ENCODE results near the gene HFM1. TPM values are rescaled to one million over a fixed set of nuclear protein-coding genes. Genes with fewer than 3 reads are reported as not detected.
A peak's percentile ranks its signal among the peaks of the same experiment; 100 is the strongest.
"Not testable (repeated sequence)": the region's sequence is repeated elsewhere in the genome, so short reads cannot be mapped to it uniquely, and the experiment has no call there.

Gene HFM1, protein sequence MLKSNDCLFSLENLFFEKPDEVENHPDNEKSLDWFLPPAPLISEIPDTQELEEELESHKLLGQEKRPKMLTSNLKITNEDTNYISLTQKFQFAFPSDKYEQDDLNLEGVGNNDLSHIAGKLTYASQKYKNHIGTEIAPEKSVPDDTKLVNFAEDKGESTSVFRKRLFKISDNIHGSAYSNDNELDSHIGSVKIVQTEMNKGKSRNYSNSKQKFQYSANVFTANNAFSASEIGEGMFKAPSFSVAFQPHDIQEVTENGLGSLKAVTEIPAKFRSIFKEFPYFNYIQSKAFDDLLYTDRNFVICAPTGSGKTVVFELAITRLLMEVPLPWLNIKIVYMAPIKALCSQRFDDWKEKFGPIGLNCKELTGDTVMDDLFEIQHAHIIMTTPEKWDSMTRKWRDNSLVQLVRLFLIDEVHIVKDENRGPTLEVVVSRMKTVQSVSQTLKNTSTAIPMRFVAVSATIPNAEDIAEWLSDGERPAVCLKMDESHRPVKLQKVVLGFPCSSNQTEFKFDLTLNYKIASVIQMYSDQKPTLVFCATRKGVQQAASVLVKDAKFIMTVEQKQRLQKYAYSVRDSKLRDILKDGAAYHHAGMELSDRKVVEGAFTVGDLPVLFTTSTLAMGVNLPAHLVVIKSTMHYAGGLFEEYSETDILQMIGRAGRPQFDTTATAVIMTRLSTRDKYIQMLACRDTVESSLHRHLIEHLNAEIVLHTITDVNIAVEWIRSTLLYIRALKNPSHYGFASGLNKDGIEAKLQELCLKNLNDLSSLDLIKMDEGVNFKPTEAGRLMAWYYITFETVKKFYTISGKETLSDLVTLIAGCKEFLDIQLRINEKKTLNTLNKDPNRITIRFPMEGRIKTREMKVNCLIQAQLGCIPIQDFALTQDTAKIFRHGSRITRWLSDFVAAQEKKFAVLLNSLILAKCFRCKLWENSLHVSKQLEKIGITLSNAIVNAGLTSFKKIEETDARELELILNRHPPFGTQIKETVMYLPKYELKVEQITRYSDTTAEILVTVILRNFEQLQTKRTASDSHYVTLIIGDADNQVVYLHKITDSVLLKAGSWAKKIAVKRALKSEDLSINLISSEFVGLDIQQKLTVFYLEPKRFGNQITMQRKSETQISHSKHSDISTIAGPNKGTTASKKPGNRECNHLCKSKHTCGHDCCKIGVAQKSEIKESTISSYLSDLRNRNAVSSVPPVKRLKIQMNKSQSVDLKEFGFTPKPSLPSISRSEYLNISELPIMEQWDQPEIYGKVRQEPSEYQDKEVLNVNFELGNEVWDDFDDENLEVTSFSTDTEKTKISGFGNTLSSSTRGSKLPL (N-terminal part only)
- total RNA-seq (not detected), total RNA-seq (0 to 0.51 (median 0.05) reads per million in 29 experiments)
- total RNA-seq (2013), result 0.06 TPM

DNA sequence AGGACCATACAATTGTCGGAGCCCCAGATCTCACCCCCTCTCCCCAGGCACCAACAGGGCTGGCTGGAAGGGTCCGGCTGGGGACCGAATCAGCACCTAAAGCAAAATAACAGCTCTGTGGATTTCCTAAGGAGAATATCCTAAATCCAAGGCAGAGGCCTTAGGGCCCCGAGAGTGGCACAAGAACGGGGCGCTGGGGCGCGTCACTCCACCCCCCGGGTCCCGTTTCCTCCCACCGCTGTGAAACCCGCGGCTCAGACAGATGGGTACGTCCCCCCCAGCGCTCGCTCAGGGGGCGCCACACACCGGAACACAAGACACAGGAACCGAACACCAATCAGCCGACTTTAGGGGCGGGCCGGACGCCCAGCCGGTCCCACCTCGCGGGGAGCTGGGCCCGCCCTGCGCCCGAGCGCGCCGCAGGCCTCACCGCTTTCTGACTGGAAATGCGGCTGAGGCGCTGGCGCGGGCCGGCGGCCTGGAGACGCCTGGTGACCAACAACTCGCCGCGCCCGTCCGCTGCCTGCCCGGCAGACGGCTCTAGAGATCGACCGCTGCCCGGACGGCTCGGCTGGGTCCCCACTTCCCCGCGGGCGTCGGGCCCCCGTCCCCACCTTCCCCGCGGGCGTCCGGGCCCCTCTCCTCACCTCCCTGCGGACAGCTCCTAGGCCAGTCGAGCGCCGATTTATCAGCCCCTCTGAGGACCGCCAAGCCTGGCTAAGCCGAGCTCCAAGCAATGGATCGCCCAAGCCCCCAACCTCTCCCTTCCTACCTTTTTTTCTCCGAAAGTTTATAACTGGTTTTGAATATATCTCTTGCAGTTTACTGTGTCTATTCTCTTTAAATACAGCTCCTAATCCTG lies at the start of gene HFM1:
Gene HFM1, minus strand, starts transcription at position 687 of the 862 bp plus-strand sequence. CDS start 3,755 bp downstream, outside the sequence.
- peak within 1 kb of the TSS; percentile 71 to 77 (median 71) for H3K4me3 Mint-ChIP-seq
- H3K27me3 Mint-ChIP-seq, result peaks cover 38 to 43% of the 10 kb centered on the region in 2 donors
- WGBS (ENCODE audit: insufficient coverage), result 3% methylated on average over 57 of the region's 69 CpGs
- Histone ChIP-seq H3K9me3 (no peaks in the 10 kb centered on the region), H3K27me3 (replicated peaks in 1 of 2; ENCODE audit: control insufficient read depth in 2 of 2, extremely low read depth in 1 of 2, insufficient read depth in 2 of 2, low read length in 1 of 2) (peaks cover 0 to 13% of the 10 kb centered on the region in 2 experiments), H3K4me1 (ENCODE audit: control insufficient read depth in 1 of 2, extremely low read depth in 1 of 2, insufficient read depth in 2 of 2, low read length in 2 of 2) (peaks cover 3 to 11% of the 10 kb centered on the region in 2 experiments), H3K4me3 (ENCODE audit: control insufficient read depth in 1 of 2, extremely low read depth in 1 of 2, low read length in 1 of 2) (peak within 1 kb of the TSS; percentile 26 to 61), H3K36me3 (ENCODE audit: control insufficient read depth in 2 of 2, extremely low read depth in 1 of 2, insufficient read depth in 1 of 2, low read length in 1 of 2) (no peaks in the 10 kb centered on the region), H3K27ac (ENCODE audit: low read length) (no peak within 1 kb of the TSS)
- H3K4me1 Mint-ChIP-seq, result peaks cover 6 to 8% (median 7%) of the 10 kb centered on the region in 3 donors
- ChIA-PET POLR2A (no interaction called here), CTCF (interaction anchor here in 1 of 2 donors (1.1 kb wide), 1 partner anchor 238 kb away, joined by 4 read pairs; no protein-coding TSS in a partner anchor)
- DNase-seq (peak; percentile 6 to 67 (median 43)), ATAC-seq (replicated peaks in 1 of 4) (peak; percentile 94 to 100 (median 96))
- H3K9me3 Mint-ChIP-seq, result no peaks in the 10 kb centered on the region
- no peaks in the 10 kb centered on the region for H3K36me3 Mint-ChIP-seq
- H3K27ac Mint-ChIP-seq, result no peak within 1 kb of the TSS

DNA sequence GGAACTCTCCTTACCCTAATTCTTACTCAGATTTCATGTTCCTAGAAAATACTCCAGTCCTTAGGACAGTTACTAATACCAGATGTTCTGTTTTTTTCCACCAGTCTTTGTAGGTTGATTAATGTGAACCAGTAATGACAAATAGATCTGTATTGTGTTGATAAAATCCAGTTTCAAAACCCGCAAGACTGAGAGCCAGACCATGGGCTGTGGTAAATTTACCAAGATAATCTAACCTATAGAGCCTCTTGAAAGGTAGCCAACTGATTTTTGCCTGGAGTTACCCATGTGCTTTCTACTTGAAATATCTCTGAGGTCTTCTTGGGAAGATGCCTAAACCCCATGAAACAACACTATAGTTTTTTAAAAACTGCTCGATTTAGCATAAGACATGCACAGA lies 49.5 kb upstream of the HFM1 start:
- H3K36me3 Mint-ChIP-seq, result no peaks in the 10 kb centered on the region
- Histone ChIP-seq H3K9me3 (no peaks in the 10 kb centered on the region), H3K36me3 (ENCODE audit: control insufficient read depth in 2 of 2, extremely low read depth in 1 of 2, insufficient read depth in 1 of 2, low read length in 1 of 2) (no peaks in the 10 kb centered on the region), H3K27ac (ENCODE audit: low read length) (no peak overlapping the region), H3K4me1 (ENCODE audit: control insufficient read depth in 1 of 2, extremely low read depth in 1 of 2, insufficient read depth in 2 of 2, low read length in 2 of 2) (no peaks in the 10 kb centered on the region), H3K4me3 (ENCODE audit: control insufficient read depth in 1 of 2, extremely low read depth in 1 of 2, low read length in 1 of 2) (no peak overlapping the region), H3K27me3 (replicated peaks in 1 of 2; ENCODE audit: control insufficient read depth in 2 of 2, extremely low read depth in 1 of 2, insufficient read depth in 2 of 2, low read length in 1 of 2) (no peaks in the 10 kb centered on the region)
- CTCF ChIA-PET, result no interaction called here
- DNase-seq (no peak), ATAC-seq (replicated peaks in 1 of 4) (no peak)
- POLR2A ChIA-PET, result no interaction called here
- 80% methylated on average over 1 of the region's 2 CpGs for WGBS (ENCODE audit: insufficient coverage)
- peaks cover 2 to 8% of the 10 kb centered on the region in 2 donors for H3K27me3 Mint-ChIP-seq
- no peak overlapping the region for H3K4me3 Mint-ChIP-seq
- no peak overlapping the region for H3K27ac Mint-ChIP-seq
- no peaks in the 10 kb centered on the region for H3K9me3 Mint-ChIP-seq
- no peaks in the 10 kb centered on the region for H3K4me1 Mint-ChIP-seq

DNA sequence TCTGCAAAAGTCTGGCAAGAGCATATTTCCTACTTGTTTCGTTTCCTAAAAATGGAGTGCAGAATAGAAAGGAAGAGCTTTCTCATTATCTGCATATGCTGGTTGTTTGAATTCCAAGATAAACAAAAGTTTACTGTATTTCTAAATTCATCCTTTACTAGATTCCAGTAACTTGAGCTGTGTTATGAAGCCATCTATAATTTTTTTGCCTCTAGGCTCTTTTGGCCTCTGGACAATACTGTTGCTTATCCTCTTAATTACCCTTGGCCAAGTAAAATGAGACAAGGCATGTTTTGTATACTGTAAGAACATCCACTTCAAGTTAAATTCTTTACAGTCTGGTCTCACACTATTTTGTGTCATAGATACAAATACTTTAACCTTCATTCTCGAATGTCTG lies 45.6 kb upstream of the HFM1 start:
- DNase-seq (no peak), ATAC-seq (replicated peaks in 1 of 4) (no peak)
- H3K9me3 ChIP-seq, result no peaks in the 10 kb centered on the region
- H3K4me1 ChIP-seq (ENCODE audit: control insufficient read depth in 1 of 2, extremely low read depth in 1 of 2, insufficient read depth in 2 of 2, low read length in 2 of 2), result no peaks in the 10 kb centered on the region
- Mint-ChIP-seq H3K27me3 (peaks cover 2 to 8% of the 10 kb centered on the region in 2 donors), H3K27ac (no peak overlapping the region), H3K36me3 (no peaks in the 10 kb centered on the region), H3K4me3 (no peak overlapping the region), H3K9me3 (no peaks in the 10 kb centered on the region), H3K4me1 (no peaks in the 10 kb centered on the region)
- no peaks in the 10 kb centered on the region for H3K27me3 ChIP-seq (replicated peaks in 1 of 2; ENCODE audit: control insufficient read depth in 2 of 2, extremely low read depth in 1 of 2, insufficient read depth in 2 of 2, low read length in 1 of 2)
- WGBS (ENCODE audit: insufficient coverage), result no CpG with 5 or more reads among the region's 2 CpGs
- ChIA-PET POLR2A (no interaction called here), CTCF (interaction anchor here in 1 of 2 donors (1.1 kb wide), 1 partner anchor 9 kb away, joined by 3 read pairs; no protein-coding TSS in a partner anchor)
- no peak overlapping the region for H3K27ac ChIP-seq (ENCODE audit: low read length)
- no peaks in the 10 kb centered on the region for H3K36me3 ChIP-seq (ENCODE audit: control insufficient read depth in 2 of 2, extremely low read depth in 1 of 2, insufficient read depth in 1 of 2, low read length in 1 of 2)
- no peak overlapping the region for H3K4me3 ChIP-seq (ENCODE audit: control insufficient read depth in 1 of 2, extremely low read depth in 1 of 2, low read length in 1 of 2)

GRCh38 chr1:91447782-91448181 lies 43.1 kb upstream of the HFM1 start:
- H3K27me3 ChIP-seq (replicated peaks in 1 of 2; ENCODE audit: control insufficient read depth in 2 of 2, extremely low read depth in 1 of 2, insufficient read depth in 2 of 2, low read length in 1 of 2); ATAC-seq (replicated peaks in 1 of 4); H3K36me3 Mint-ChIP-seq; POLR2A ChIA-PET; H3K36me3 ChIP-seq (ENCODE audit: control insufficient read depth in 2 of 2, extremely low read depth in 1 of 2, insufficient read depth in 1 of 2, low read length in 1 of 2); DNase-seq; CTCF ChIA-PET; H3K9me3 Mint-ChIP-seq; H3K4me1 Mint-ChIP-seq; H3K4me3 ChIP-seq (ENCODE audit: control insufficient read depth in 1 of 2, extremely low read depth in 1 of 2, low read length in 1 of 2); H3K4me1 ChIP-seq (ENCODE audit: control insufficient read depth in 1 of 2, extremely low read depth in 1 of 2, insufficient read depth in 2 of 2, low read length in 2 of 2); H3K27ac ChIP-seq (ENCODE audit: low read length); H3K4me3 Mint-ChIP-seq; H3K27ac Mint-ChIP-seq; H3K9me3 ChIP-seq: not testable (repeated sequence)
- peaks cover 0 to 12% of the 10 kb centered on the region in 2 donors for H3K27me3 Mint-ChIP-seq
- WGBS (ENCODE audit: insufficient coverage), result no CpG with 5 or more reads among the region's 2 CpGs

DNA sequence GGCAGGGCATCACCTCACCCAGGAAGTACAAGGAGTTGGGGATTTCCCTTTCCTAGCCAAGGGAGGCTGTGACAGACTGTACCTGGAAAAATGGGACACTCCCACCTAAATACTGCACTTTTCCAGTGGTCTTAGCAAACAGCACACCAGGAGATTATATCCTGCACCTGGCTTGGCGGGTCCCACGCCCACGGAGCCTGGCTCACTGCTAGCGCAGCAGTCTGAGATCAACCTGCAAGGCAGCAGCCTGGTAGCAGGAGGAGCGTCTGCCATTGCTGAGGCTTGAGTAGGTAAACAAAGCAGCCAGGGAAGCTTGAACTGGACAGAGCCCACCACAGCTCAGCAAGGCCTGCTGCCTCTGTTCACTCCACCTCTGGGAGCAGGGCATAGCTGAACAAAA lies 37.3 kb upstream of the HFM1 start:
- 98% methylated on average over 5 of the region's 5 CpGs for whole genome bisulfite sequencing (ENCODE audit: insufficient coverage)
- H3K9me3 Mint-ChIP-seq; H3K27me3 ChIP-seq (replicated peaks in 1 of 2; ENCODE audit: control insufficient read depth in 2 of 2, extremely low read depth in 1 of 2, insufficient read depth in 2 of 2, low read length in 1 of 2); H3K27ac Mint-ChIP-seq; H3K36me3 ChIP-seq (ENCODE audit: control insufficient read depth in 2 of 2, extremely low read depth in 1 of 2, insufficient read depth in 1 of 2, low read length in 1 of 2); H3K4me3 Mint-ChIP-seq; ATAC-seq (replicated peaks in 1 of 4); H3K4me3 ChIP-seq (ENCODE audit: control insufficient read depth in 1 of 2, extremely low read depth in 1 of 2, low read length in 1 of 2); H3K36me3 Mint-ChIP-seq; DNase-seq; H3K4me1 ChIP-seq (ENCODE audit: control insufficient read depth in 1 of 2, extremely low read depth in 1 of 2, insufficient read depth in 2 of 2, low read length in 2 of 2); H3K4me1 Mint-ChIP-seq; POLR2A ChIA-PET; H3K27ac ChIP-seq (ENCODE audit: low read length); H3K9me3 ChIP-seq: not testable (repeated sequence)
- CTCF ChIA-PET, result interaction anchor here in 1 of 2 donors (0.9 kb wide), 1 partner anchor 8 kb away, joined by 3 read pairs; no protein-coding TSS in a partner anchor
- peaks cover 19 to 20% of the 10 kb centered on the region in 2 donors for H3K27me3 Mint-ChIP-seq

Data from T-cell (primary cell).